Hepatocyte (in vitro differentiated cells): ENCODE measurements around the gene PMEPA1.

Experiments used
- CTCF ChIP-seq: fragments of 200-600 bp; sonication (generic); IDR thresholded peaks from 2 replicates; pipeline ENCODE4 v1.5.1; 2016; ENCODE audit warnings: antibody characterized with exemption, mild to moderate bottlenecking; ENCODE audit not compliant: poor library complexity
- EZH2 ChIP-seq: fragments of 200-600 bp; sonication (generic); IDR thresholded peaks from 2 replicates; pipeline ENCODE4 v1.6.1; 2016; ENCODE audit warnings: antibody characterized with exemption, mild to moderate bottlenecking, borderline replicate concordance

GRCh38 chr20:57601211-57601570, 108.6 kb downstream of the PMEPA1 start:
- no peak for TF ChIP-seq EZH2
- TF ChIP-seq CTCF = no peak
